Stimulated activated naive CD4-positive, alpha-beta T cell treated with Interleukin-2 at 50 U/mL for 16 hours (primary cell): ENCODE measurements around the gene SIGLEC14.
"Not testable (repeated sequence)": the region's sequence is repeated elsewhere in the genome, so short reads cannot be mapped to it uniquely, and the experiment has no call there.

Experiments
- DNase-seq: peaks from one replicate; lab custom pipeline; 2025; lab: John Stamatoyannopoulos, UW

The SIGLEC14 gene

GRCh38 chr19:51675911-51676565, 29.4 kb upstream of the SIGLEC14 start:
- DNase-seq: not testable (repeated sequence)

- no peak for DNase-seq
Observed at GRCh38 chr19:51668216-51668615, 21.6 kb upstream of the SIGLEC14 start.

- no peak for DNase-seq
Observed at GRCh38 chr19:51664997-51665396, 18.4 kb upstream of the SIGLEC14 start.

- no peak for DNase-seq
Observed at GRCh38 chr19:51664131-51664530, 17.5 kb upstream of the SIGLEC14 start.

- no peak for DNase-seq
Observed at GRCh38 chr19:51663650-51664049, 17.0 kb upstream of the SIGLEC14 start.

- peak; percentile 1 for DNase-seq
Observed at GRCh38 chr19:51660975-51661600, 14.5 kb upstream of the SIGLEC14 start.

- DNase-seq: no peak
Observed at GRCh38 chr19:51654783-51655182, 8.2 kb upstream of the SIGLEC14 start.

- DNase-seq: no peak
Observed at GRCh38 chr19:51653162-51653561, 6.5 kb upstream of the SIGLEC14 start.

- DNase-seq: no peak
Observed at GRCh38 chr19:51652266-51652665, 5.6 kb upstream of the SIGLEC14 start.

- DNase-seq: no peak
Observed at GRCh38 chr19:51651216-51651846, 4.7 kb upstream of the SIGLEC14 start.

GRCh38 chr19:51647318-51647717, 693 bp upstream of the SIGLEC14 start:
- no peak for DNase-seq

GRCh38 chr19:51644636-51645271, 1.9 kb downstream of the SIGLEC14 start:
- no peak for DNase-seq

- DNase-seq: no peak
Observed at GRCh38 chr19:51641648-51642047, 5.0 kb downstream of the SIGLEC14 start.

- no peak for DNase-seq
Observed at GRCh38 chr19:51640386-51640785, 6.2 kb downstream of the SIGLEC14 start.

- no peak for DNase-seq
Observed at GRCh38 chr19:51639916-51640315, 6.7 kb downstream of the SIGLEC14 start.

GRCh38 chr19:51637362-51637978, 9.2 kb downstream of the SIGLEC14 start:
- no peak for DNase-seq

- no peak for DNase-seq
Observed at GRCh38 chr19:51632126-51632525, 14.5 kb downstream of the SIGLEC14 start.

GRCh38 chr19:51630315-51630714, 16.3 kb downstream of the SIGLEC14 start, which contains the start of gene SIGLEC5:
Gene SIGLEC5, minus strand, starts transcription at chr19:51630401. Its CDS starts 66 bp downstream, at chr19:51630335.
- DNase-seq: not testable (repeated sequence)

- no peak for DNase-seq
Observed at GRCh38 chr19:51628153-51628939, 18.3 kb downstream of the SIGLEC14 start.

GRCh38 chr19:51627491-51628138, 19.0 kb downstream of the SIGLEC14 start:
- DNase-seq: no peak

- DNase-seq: no peak
Observed at GRCh38 chr19:51626675-51627074, 19.9 kb downstream of the SIGLEC14 start.
